Endodermal cell (in vitro differentiated cells): ENCODE measurements around the gene KRT1. TPM values are rescaled to one million over a fixed set of nuclear protein-coding genes. Genes with fewer than 3 reads are reported as not detected.

Source experiments
- DNase-seq: peaks from one replicate; pipeline ENCODE4 v3.0.0-alpha.2; 2017
- H3K27ac ChIP-seq: 2 replicates; pipeline ENCODE4 v1.5.1; 2013; ENCODE audit warnings: mild to moderate bottlenecking, low read depth, low read length, moderate library complexity
- H3K27me3 ChIP-seq: 2 replicates; pipeline ENCODE4 v1.6.1; 2013; ENCODE audit warnings: mild to moderate bottlenecking, low read length, moderate library complexity; ENCODE audit not compliant: insufficient read depth, control insufficient read depth, poor library complexity, severe bottlenecking
- H3K36me3 ChIP-seq: 2 replicates; pipeline ENCODE4 v1.7.0; 2013; ENCODE audit warnings: mild to moderate bottlenecking, low read length, moderate library complexity; ENCODE audit not compliant: control insufficient read depth, insufficient read depth
- H3K4me1 ChIP-seq: one replicate; pipeline ENCODE4 v1.7.0; 2013; ENCODE audit warnings: low read length; ENCODE audit not compliant: control insufficient read depth, insufficient read depth
- H3K4me3 ChIP-seq: 2 replicates; pipeline ENCODE4 v1.5.1; 2013; ENCODE audit warnings: mild to moderate bottlenecking, low read length, moderate library complexity
- H3K9ac ChIP-seq: 2 replicates; pipeline ENCODE4 v1.6.1; 2013; ENCODE audit warnings: mild to moderate bottlenecking, low read length, moderate library complexity; ENCODE audit not compliant: poor library complexity, severe bottlenecking; ENCODE audit errors: extremely low read depth
- H3K9me3 ChIP-seq: 2 replicates; pipeline ENCODE4 v1.6.1; 2013; ENCODE audit warnings: mild to moderate bottlenecking, low read length, moderate library complexity; ENCODE audit not compliant: control insufficient read depth
- H3K27ac Mint-ChIP-seq: 2 replicates; pipeline ENCODE4 v1.8.0; 2020; ENCODE audit warnings: mixed read lengths
- H3K27me3 Mint-ChIP-seq: 2 replicates; pipeline ENCODE4 v1.8.0; 2021; ENCODE audit warnings: mild to moderate bottlenecking, mixed read lengths; ENCODE audit not compliant: insufficient read depth
- H3K36me3 Mint-ChIP-seq: 2 replicates; pipeline ENCODE4 v1.8.0; 2020; ENCODE audit warnings: low read depth, mixed read lengths
- H3K4me1 Mint-ChIP-seq: 2 replicates; pipeline ENCODE4 v1.8.0; 2020; ENCODE audit warnings: mixed read lengths
- H3K4me3 Mint-ChIP-seq: 2 replicates; pipeline ENCODE4 v1.8.0; 2020; ENCODE audit warnings: mild to moderate bottlenecking, moderate library complexity, mixed read lengths
- H3K9me3 Mint-ChIP-seq: 2 replicates; pipeline ENCODE4 v1.8.0; 2020; ENCODE audit warnings: mild to moderate bottlenecking, mixed read lengths
- CTCF ChIP-seq: fragments of 200-600 bp; sonication (generic); conservative IDR thresholded peaks from 2 replicates; pipeline ENCODE4 v1.5.0; 2021; ENCODE audit warnings: antibody characterized with exemption, mild to moderate bottlenecking
- WGBS, 2 experiments: methylation state at CpG; one replicate each; pipeline versions ENCODE4 v1.1.5 to v1.1.7; 2013; ENCODE audit warnings: missing lambda C conversion rate in 2 of 2, mixed read lengths in 1 of 2; ENCODE audit not compliant: insufficient coverage in 1 of 2, insufficient read length in 1 of 2; 5-methylcytosine and 5-hydroxymethylcytosine counted together
- total RNA-seq, 2 donors: library from RNA; stranded (reverse); fragmentation: NEBNext Ultra II Directional in 1 of 2; extraction: Animal tissue kit (Norgen Biotek cat#: 25700) in 1 of 2; gene quantifications; 2 replicates in 1 of 2; 3 replicates in 1 of 2; pipeline ENCODE4 v1.2.1, GENCODE V29; 2021

The KRT1 gene
- total RNA-seq, 2 donors from 2014 or later: not detected

- Histone ChIP-seq H3K9ac (no peak overlapping the region), H3K4me1 (peaks cover 7% of the 10 kb centered on the region), H3K4me3 (no peak overlapping the region), H3K27ac (no peak overlapping the region), H3K9me3 (no peaks in the 10 kb centered on the region), H3K27me3 (peaks cover 44% of the 10 kb centered on the region), H3K36me3 (no peaks in the 10 kb centered on the region)
- H3K4me3 Mint-ChIP-seq: no peak overlapping the region
- no peak for DNase-seq
- no peaks in the 10 kb centered on the region for H3K36me3 Mint-ChIP-seq
- 94% methylated on average over 2 of the region's 2 CpGs; no CpG with 5 or more reads in 1 of the 2 experiments for WGBS, 2 experiments
- peaks cover 24% of the 10 kb centered on the region for H3K27me3 Mint-ChIP-seq
- H3K9me3 Mint-ChIP-seq: no peaks in the 10 kb centered on the region
- H3K4me1 Mint-ChIP-seq: peaks cover 16% of the 10 kb centered on the region
- H3K27ac Mint-ChIP-seq: no peak overlapping the region
- TF ChIP-seq CTCF: no peak
Measured at GRCh38 chr12:52699960-52700359, 19.8 kb upstream of the KRT1 start.

DNA sequence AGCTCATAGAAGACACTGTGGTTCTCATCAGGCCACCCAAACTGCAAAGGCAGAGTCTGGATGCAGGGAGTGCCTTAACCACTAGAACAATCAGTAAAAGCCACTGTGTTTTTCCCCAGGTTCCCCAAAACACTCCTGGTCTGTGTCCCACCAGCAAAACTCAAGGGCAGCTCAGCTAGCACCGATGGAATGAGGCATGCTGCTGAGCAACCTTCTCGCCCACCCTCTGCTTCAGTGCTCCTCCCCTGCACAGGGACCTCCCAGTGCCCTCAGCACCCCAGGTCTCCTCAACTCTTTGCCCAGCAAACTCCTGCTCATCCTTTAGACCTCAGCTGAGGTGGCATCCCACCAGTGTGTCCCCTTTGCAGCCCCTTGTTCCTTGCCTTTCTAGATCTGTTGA lies 19.2 kb upstream of the KRT1 start:
- no peak for DNase-seq
- WGBS, 2 experiments: 80 to 89% methylated on average over 1 to 2 of the region's 2 CpGs
- Histone ChIP-seq H3K9me3 (no peaks in the 10 kb centered on the region), H3K27me3 (peaks cover 40% of the 10 kb centered on the region), H3K9ac (no peak overlapping the region), H3K4me3 (no peak overlapping the region), H3K36me3 (no peaks in the 10 kb centered on the region), H3K27ac (no peak overlapping the region), H3K4me1 (peaks cover 7% of the 10 kb centered on the region)
- Mint-ChIP-seq H3K27ac (no peak overlapping the region), H3K27me3 (peaks cover 26% of the 10 kb centered on the region), H3K4me3 (no peak overlapping the region), H3K4me1 (peaks cover 16% of the 10 kb centered on the region), H3K9me3 (no peaks in the 10 kb centered on the region), H3K36me3 (no peaks in the 10 kb centered on the region)
- no peak for TF ChIP-seq CTCF

DNA sequence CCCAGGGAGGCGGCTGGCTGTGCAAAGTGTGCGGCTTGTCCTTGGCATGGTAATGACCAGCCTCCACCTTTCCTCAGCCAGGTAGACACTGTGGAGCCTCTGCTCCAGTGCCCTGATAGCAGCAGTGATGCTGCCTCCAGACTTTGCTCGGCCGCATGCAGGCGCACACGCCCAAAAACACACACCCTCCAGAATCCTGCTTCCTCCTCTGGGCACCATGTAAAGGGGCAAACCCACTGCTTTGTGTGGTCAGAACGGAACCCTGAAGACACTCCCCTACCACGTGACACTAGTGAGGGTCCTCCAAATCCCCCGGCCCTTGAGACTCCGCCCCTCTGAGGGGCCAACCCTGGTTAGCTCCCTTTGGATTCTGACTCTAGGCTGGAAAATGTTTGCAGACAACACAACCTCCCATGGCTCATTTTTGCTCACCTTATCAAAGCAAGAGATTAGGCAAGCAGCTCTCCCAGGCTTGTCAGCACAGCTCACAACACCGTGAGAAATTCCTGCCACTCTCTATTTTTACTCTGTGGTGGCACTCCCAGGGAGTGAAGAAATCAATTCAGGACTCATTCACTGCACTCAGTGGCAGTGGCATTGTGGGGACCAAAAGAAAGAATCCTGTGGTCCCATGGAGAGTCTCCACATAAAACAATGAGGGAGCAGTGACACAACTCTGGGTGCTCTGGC lies 18.6 kb upstream of the KRT1 start:
- Histone ChIP-seq H3K36me3 (no peaks in the 10 kb centered on the region), H3K4me3 (no peak overlapping the region), H3K9me3 (no peaks in the 10 kb centered on the region), H3K27ac (no peak overlapping the region), H3K4me1 (peaks cover 7% of the 10 kb centered on the region), H3K27me3 (peaks cover 34% of the 10 kb centered on the region), H3K9ac (no peak overlapping the region)
- H3K4me3 Mint-ChIP-seq: no peak overlapping the region
- peaks cover 25% of the 10 kb centered on the region for H3K27me3 Mint-ChIP-seq
- no peaks in the 10 kb centered on the region for H3K9me3 Mint-ChIP-seq
- 75 to 78% methylated on average over 5 to 11 of the region's 11 CpGs for WGBS, 2 experiments
- H3K27ac Mint-ChIP-seq: no peak overlapping the region
- no peak for TF ChIP-seq CTCF
- H3K36me3 Mint-ChIP-seq: no peaks in the 10 kb centered on the region
- H3K4me1 Mint-ChIP-seq: peaks cover 16% of the 10 kb centered on the region
- no peak for DNase-seq
